ENCODE results near the gene HSBP1L1. TPM values are rescaled to one million over a fixed set of nuclear protein-coding genes. Genes with fewer than 3 reads are reported as not detected.

Gene HSBP1L1
- total and polyA plus RNA-seq, 2 of the 8 experiments (the other 6 are each of a cell fraction or from before 2014, with no cell fraction given), result 1.0 to 1.3 TPM

DNA sequence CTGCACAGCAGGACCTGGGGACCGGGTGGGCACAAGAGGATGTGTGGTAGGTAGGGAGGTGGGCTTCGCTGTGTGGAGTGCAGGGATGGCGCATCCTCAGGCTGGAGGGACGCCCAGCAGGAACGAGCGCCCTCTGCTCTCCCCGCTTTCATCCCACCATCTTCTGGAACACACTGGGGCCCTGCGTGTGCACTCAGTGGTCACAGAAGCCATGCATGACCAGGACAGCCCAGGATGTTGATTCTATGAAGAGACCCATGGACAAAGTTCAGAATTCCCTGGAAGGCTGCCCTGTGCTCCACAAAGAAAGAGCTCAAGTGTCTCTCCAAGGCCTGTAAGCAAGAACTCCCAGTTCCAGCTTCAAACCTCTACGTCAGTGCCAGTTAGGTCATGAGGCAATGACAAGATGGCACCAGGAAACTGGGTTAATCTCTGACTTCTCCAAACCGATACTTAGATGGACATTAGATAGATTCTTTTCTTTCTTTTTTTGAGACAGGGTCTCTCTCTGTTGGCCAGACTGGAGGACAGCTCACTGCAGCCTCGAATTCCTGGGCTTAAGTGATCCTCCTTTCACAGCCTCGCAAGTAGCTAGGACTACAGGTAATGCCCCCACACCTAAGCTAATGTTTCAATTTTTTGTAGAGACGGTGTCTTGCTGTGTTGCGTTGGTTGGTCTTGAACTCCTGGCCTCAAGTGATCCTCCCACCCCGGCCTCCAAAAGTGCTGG, 16.4 kb upstream of the HSBP1L1 start:
- no peak overlapping the region for H3K23ac ChIP-seq (ENCODE audit: insufficient read length)
- no peak overlapping the region for H2BK15ac ChIP-seq (ENCODE audit: low read length)
- no peaks in the 10 kb centered on the region for H3K9me3 ChIP-seq (ENCODE audit: insufficient read depth in 2 of 2, low read depth in 1 of 2, low read length in 1 of 2)
- H2BK12ac ChIP-seq (ENCODE audit: low read depth, low read length), result no peak overlapping the region
- peak overlapping the region; percentile 62; the same call in 1 of the 2 replicates for H4K8ac ChIP-seq (ENCODE audit: extremely low read depth, insufficient read depth, low read length)
- peaks cover 14% of the 10 kb centered on the region; the same call in 1 of the 2 replicates for H3K23me2 ChIP-seq (ENCODE audit: low read depth, low read length)
- peaks cover 0 to 6% of the 10 kb centered on the region in 2 experiments; a peak in 1 of 4 replicates for H3K79me2 ChIP-seq (ENCODE audit: control insufficient read depth in 1 of 2, insufficient read depth in 2 of 2, low read length in 2 of 2)
- peaks cover 3% of the 10 kb centered on the region; the same call in 1 of the 2 replicates for H3K79me1 ChIP-seq (ENCODE audit: low read depth, low read length)
- H3K27ac ChIP-seq (ENCODE audit: low read depth, low read length), result no peak overlapping the region
- H3K4me3 ChIP-seq (ENCODE audit: extremely low read depth in 1 of 4, insufficient read depth in 2 of 4, low read depth in 3 of 4, low read length in 4 of 4), result no peak overlapping the region
- peaks cover 0 to 18% (median 9%) of the 10 kb centered on the region in 4 experiments; a peak in 6 of 7 replicates for H3K4me1 ChIP-seq (replicated peaks in 1 of 4; ENCODE audit: control insufficient read depth in 3 of 4, insufficient read depth in 4 of 4, low read length in 3 of 4)
- FAIRE-seq, result no peak
- WGBS, 2 experiments (ENCODE audit: extremely low coverage in 1 of 2, insufficient coverage in 1 of 2, insufficient read length in 1 of 2, insufficient replicate concordance in 2 of 2, low coverage in 1 of 2, low lambda C conversion rate in 2 of 2, missing lambda C conversion rate in 1 of 2), result 85% methylated on average over 15 of the region's 15 CpGs; no CpG with 5 or more reads in 1 of the 2 experiments
- no peak overlapping the region for H2AFZ ChIP-seq (ENCODE audit: low read length)
- H3K27me3 ChIP-seq (replicated peaks in 1 of 4; ENCODE audit: control insufficient read depth in 3 of 4, extremely low read depth in 1 of 4, insufficient read depth in 3 of 4, low read length in 3 of 4), result peaks cover 6 to 24% (median 19%) of the 10 kb centered on the region in 4 experiments
- H3K56ac ChIP-seq (replicated peaks; ENCODE audit: insufficient read length, low read depth, low read length), result no peak overlapping the region
- H4K20me1 ChIP-seq (replicated peaks in 1 of 2; ENCODE audit: control insufficient read depth in 1 of 2, insufficient read depth in 2 of 2, low read length in 2 of 2), result peaks cover 5 to 15% of the 10 kb centered on the region in 2 experiments
- ChIA-PET POLR2A (ENCODE audit: partially characterized antibody) (interaction anchor here (1.5 kb wide), 1 partner anchor 35 kb away, joined by 3 read pairs; no protein-coding TSS in a partner anchor), CTCF (ENCODE audit: partially characterized antibody) (interaction anchor here (1.1 to 4.4 kb wide), 4 partner anchors 10 to 308 kb away, joined by 3 to 19 read pairs (median 10); no protein-coding TSS in a partner anchor)
- no peak overlapping the region for H4K91ac ChIP-seq (replicated peaks; ENCODE audit: insufficient read length, low read length)
- no peak overlapping the region for H3K18ac ChIP-seq (ENCODE audit: extremely low read depth, low read length)
- H2BK5ac ChIP-seq (ENCODE audit: low read depth, low read length), result no peak overlapping the region
- no peak overlapping the region for H3K4ac ChIP-seq (replicated peaks; ENCODE audit: insufficient read length, low read depth, low read length)
- H2AK5ac ChIP-seq (ENCODE audit: low read depth, low read length), result no peak overlapping the region
- H2BK20ac ChIP-seq (ENCODE audit: low read length), result no peak overlapping the region
- no peaks in the 10 kb centered on the region; a peak in 1 of 8 replicates for H3K36me3 ChIP-seq (ENCODE audit: control insufficient read depth in 2 of 4, insufficient read depth in 4 of 4, low read length in 3 of 4)
- H4K5ac ChIP-seq (ENCODE audit: insufficient read length, low read depth, low read length), result no peak overlapping the region
- H3K4me2 ChIP-seq (ENCODE audit: insufficient read depth in 1 of 2, low read depth in 2 of 2, low read length in 2 of 2), result no peak overlapping the region
- no peak for DNase-seq (ENCODE audit: low read depth in 1 of 2, low spot score in 2 of 2)
- no peak overlapping the region for H3K9ac ChIP-seq (replicated peaks in 1 of 4; ENCODE audit: extremely low read depth in 1 of 4, low read depth in 3 of 4, low read length in 3 of 4)
- H2BK120ac ChIP-seq (replicated peaks; ENCODE audit: low read depth, low read length), result no peak overlapping the region
- H3K14ac ChIP-seq (ENCODE audit: insufficient read length), result no peak overlapping the region
- no peak for TF ChIP-seq RFX5 (IDR thresholded peaks at IDR 0.05; ENCODE audit: borderline replicate concordance, low read depth, low read length)
- no peak for TF ChIP-seq HDAC6 (IDR thresholded peaks at IDR 0.05; ENCODE audit: low read depth, low read length)
